Keratinocyte (primary cell): ENCODE results near the gene ZNF880. TPM values are rescaled to one million over a fixed set of nuclear protein-coding genes. Genes with fewer than 3 reads are reported as not detected.
"Not testable (repeated sequence)": the region's sequence is repeated elsewhere in the genome, so short reads cannot be mapped to it uniquely, and the experiment has no call there.

Experiments used
- DNase-seq: peaks from one replicate; pipeline ENCODE4 v3.0.0-alpha.2; 2011; ENCODE audit warnings: low read depth, missing footprints, low spot score
- FAIRE-seq: peaks from 2 replicates; lab custom pipeline; 2011; peaks lifted over from hg19 to GRCh38; lab: Jason Lieb, UNC
- H2AFZ ChIP-seq: 2 replicates; pipeline ENCODE4 v1.6.0; 2012; ENCODE audit warnings: low read length, control low read depth, inconsistent platforms; ENCODE audit not compliant: control insufficient read depth
- H3K27ac ChIP-seq: 2 replicates; pipeline ENCODE4 v1.5.1; 2011; ENCODE audit warnings: low read length; ENCODE audit not compliant: control insufficient read depth, insufficient read depth
- H3K27me3 ChIP-seq: 3 replicates; pipeline ENCODE4 v1.6.0; 2011; ENCODE audit warnings: low read length; ENCODE audit not compliant: control insufficient read depth, insufficient read depth; ENCODE audit errors: extremely low read depth
- H3K36me3 ChIP-seq, 2 experiments: 2 replicates in 1 of 2; 3 replicates in 1 of 2; pipeline ENCODE4 v1.5.1; 2011; ENCODE audit warnings: low read length in 2 of 2, mild to moderate bottlenecking in 1 of 2; ENCODE audit not compliant: control insufficient read depth in 2 of 2, insufficient read depth in 2 of 2; ENCODE audit errors: extremely low read depth in 1 of 2
- H3K4me1 ChIP-seq: 3 replicates; pipeline ENCODE4 v1.5.1; 2011; ENCODE audit warnings: low read length; ENCODE audit not compliant: control insufficient read depth, insufficient read depth; ENCODE audit errors: extremely low read depth
- H3K4me2 ChIP-seq: 3 replicates; pipeline ENCODE4 v1.6.0; 2011; ENCODE audit warnings: low read depth, low read length; ENCODE audit not compliant: control insufficient read depth, insufficient read depth; ENCODE audit errors: extremely low read depth
- H3K4me3 ChIP-seq, 3 experiments: fragments of 200-600 bp in 1 of 3; sonication (generic) in 1 of 3; 2 replicates in 2 of 3; 3 replicates in 1 of 3; pipeline ENCODE4 v1.5.1; 2011 to 2016; ENCODE audit warnings: low read length in 3 of 3, mild to moderate bottlenecking in 3 of 3, control low read depth in 2 of 3, inconsistent platforms in 1 of 3, low read depth in 1 of 3, mixed read lengths in 1 of 3, mixed run types in 1 of 3, moderate library complexity in 1 of 3; ENCODE audit not compliant: control insufficient read depth in 2 of 3, insufficient read depth in 2 of 3; ENCODE audit errors: extremely low read depth in 1 of 3
- H3K79me2 ChIP-seq: 2 replicates; pipeline ENCODE4 v1.6.0; 2012; ENCODE audit warnings: low read length; ENCODE audit not compliant: control insufficient read depth, insufficient read depth
- H3K9ac ChIP-seq: 3 replicates; pipeline ENCODE4 v1.6.0; 2011; ENCODE audit warnings: low read length; ENCODE audit not compliant: control insufficient read depth, insufficient read depth; ENCODE audit errors: extremely low read depth
- H3K9me1 ChIP-seq: 3 replicates; pipeline ENCODE4 v1.6.0; 2011; ENCODE audit warnings: low read length; ENCODE audit not compliant: control insufficient read depth, insufficient read depth; ENCODE audit errors: extremely low read depth
- H3K9me3 ChIP-seq: 2 replicates; pipeline ENCODE4 v1.5.1; 2012; ENCODE audit warnings: low read depth, low read length; ENCODE audit not compliant: control insufficient read depth
- H4K20me1 ChIP-seq: 3 replicates; pipeline ENCODE4 v1.6.0; 2011; ENCODE audit warnings: low read length; ENCODE audit not compliant: control insufficient read depth, insufficient read depth; ENCODE audit errors: extremely low read depth
- CTCF ChIP-seq, 3 experiments: IDR thresholded peaks in 1 of 3; conservative IDR thresholded peaks in 1 of 3; optimal IDR thresholded peaks in 1 of 3; 2 replicates in 2 of 3; 3 replicates in 1 of 3; pipeline versions ENCODE3 to v1.5.1; 2011; ENCODE audit warnings: low read length in 3 of 3, mild to moderate bottlenecking in 3 of 3, moderate library complexity in 2 of 3, control low read depth in 1 of 3, inconsistent platforms in 1 of 3; ENCODE audit not compliant: insufficient read depth in 2 of 3; ENCODE audit errors: extremely low read depth in 1 of 3
- EZH2 ChIP-seq: IDR thresholded peaks from one replicate; pipeline ENCODE4 v1.6.1; 2012; ENCODE audit warnings: inconsistent platforms, mild to moderate bottlenecking, low read length, moderate library complexity
- dilution Hi-C: fragments of 300-500 bp; cut with MboI; formaldehyde crosslinking; loops from one replicate; pipeline ENCODE4 v1.7.0; 2020; ENCODE audit warnings: low sequenced_read_pairs; ENCODE audit not compliant: extremely low pct_ligation_motif_present
- polyA plus RNA-seq, 5 experiments: library from polyadenylated mRNA; depleted of rRNA in 3 of 5; stranded (reverse) in 3 of 5; stranded (forward) in 1 of 5; unstranded in 1 of 5; fragments of >200 nt; gene quantifications; 1 replicate in 1 of 5; 2 replicates in 3 of 5; 3 replicates in 1 of 5; pipeline versions ENCODE4 v1.2.1 to v1.2.3, GENCODE V29; 2011 to 2012; ENCODE audit warnings: missing spikeins in 2 of 5, low read depth in 1 of 5, low replicate concordance in 1 of 5

ZNF880 gene
- polyA plus RNA-seq, 1 donor (not counting 4 experiments of a cell fraction or from before 2014, with no cell fraction given) = 18.7 TPM

DNA sequence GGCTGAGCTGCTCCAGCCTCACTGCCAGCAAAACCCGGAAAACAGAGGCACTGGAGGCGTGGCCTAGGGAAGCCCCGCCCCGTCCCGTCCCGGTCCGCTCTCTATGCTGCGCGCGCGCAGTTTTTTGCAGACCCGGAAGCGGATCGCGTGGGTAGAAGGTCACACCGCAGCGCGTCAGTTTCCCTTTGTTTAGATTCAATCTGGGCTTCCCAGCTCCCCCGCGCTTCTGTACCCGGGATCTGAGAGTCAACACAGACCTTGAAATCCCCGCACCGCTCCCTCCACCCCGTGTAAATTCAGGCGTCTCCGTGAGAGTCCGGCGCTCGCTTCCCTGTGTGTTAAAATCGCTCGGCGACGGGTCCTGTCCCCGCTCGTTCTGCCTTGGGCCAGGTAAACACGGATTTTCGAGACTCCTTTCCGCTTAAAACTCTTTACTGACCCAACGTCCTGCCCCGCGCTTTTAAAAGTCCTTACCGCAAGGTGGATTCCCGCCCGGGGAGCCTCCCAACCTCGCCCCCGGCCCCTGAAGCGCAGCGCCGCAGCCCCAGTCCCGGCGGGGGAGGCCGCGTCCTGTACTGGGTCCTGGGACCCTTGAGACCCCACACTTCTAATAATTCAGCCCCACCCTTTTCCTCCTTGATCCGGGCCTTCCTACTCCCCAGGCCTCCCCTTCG lies 33.5 kb upstream of the ZNF880 start, which contains the start of gene ZNF610:
ZNF610 (plus strand) TSS at position 127 of the 674 bp plus-strand sequence. CDS start 12,930 bp downstream, outside the sequence.
- H3K4me3 ChIP-seq = peak within 1 kb of the TSS; percentile 79 to 84 (median 80)
- peak within 1 kb of the TSS; percentile 44 for H3K27ac ChIP-seq
- H3K9me3 ChIP-seq = peaks cover 10% of the 10 kb centered on the region
- no peaks in the 10 kb centered on the region for H3K36me3 ChIP-seq
- peak within 1 kb of the TSS; percentile 82 for H3K9ac ChIP-seq
- H3K4me2 ChIP-seq = peak within 1 kb of the TSS; percentile 67
- no peaks in the 10 kb centered on the region for H3K79me2 ChIP-seq
- dilution Hi-C loops = no loop called here
- no peaks in the 10 kb centered on the region for H3K9me1 ChIP-seq
- no peak for DNase-seq
- no peaks in the 10 kb centered on the region for H3K27me3 ChIP-seq
- FAIRE-seq = no peak
- TF ChIP-seq EZH2 = no peak
- no peak for TF ChIP-seq CTCF (optimal IDR thresholded peaks at IDR 0.05 in 1 of 3, IDR thresholded peaks at IDR 0.05 in 1 of 3, conservative IDR thresholded peaks at IDR 0.05 in 1 of 3; ENCODE audit: extremely low read depth in 1 of 3, insufficient read depth in 2 of 3, low read length in 3 of 3)
- H2AFZ ChIP-seq = peak within 1 kb of the TSS; percentile 90
- H3K4me1 ChIP-seq = peaks cover 2% of the 10 kb centered on the region
- no peaks in the 10 kb centered on the region for H4K20me1 ChIP-seq

DNA sequence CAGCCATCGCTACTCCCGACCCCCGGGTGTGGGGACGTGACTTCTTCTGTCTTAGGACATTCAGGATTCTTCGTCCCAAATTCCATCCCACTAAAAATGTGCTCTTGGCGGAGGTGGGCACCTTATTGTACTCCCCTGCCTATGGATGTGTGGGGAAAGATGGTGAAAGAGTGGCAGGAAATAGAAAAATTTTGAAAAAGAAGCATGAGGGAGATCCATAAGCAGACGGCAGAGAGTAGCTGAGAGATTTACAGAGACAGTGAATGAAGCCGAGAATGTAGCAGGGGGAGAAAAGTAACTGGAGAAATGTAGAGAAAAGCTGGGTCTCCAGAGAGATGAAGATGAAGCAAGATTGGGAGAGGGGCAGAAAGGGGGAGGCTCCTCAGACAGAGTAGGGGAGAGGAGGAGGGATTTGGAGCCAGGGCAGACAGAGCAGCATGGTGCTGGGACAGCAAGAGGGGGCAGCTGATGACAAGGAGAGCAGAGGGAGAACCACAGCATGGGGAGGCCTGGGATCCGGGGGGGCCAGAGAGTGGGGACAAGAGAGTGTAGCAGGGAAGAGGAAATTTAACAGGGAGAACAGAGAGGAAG lies 32.8 kb upstream of the ZNF880 start:
- Histone ChIP-seq H3K9ac (peak overlapping the region; percentile 82), H3K9me1 (no peaks in the 10 kb centered on the region), H3K4me1 (peaks cover 2% of the 10 kb centered on the region), H4K20me1 (no peaks in the 10 kb centered on the region), H3K27ac (no peak overlapping the region), H3K4me3 (peak overlapping the region; percentile 79 to 84 (median 80)), H2AFZ (peak overlapping the region; percentile 90), H3K27me3 (no peaks in the 10 kb centered on the region), H3K36me3 (no peaks in the 10 kb centered on the region), H3K79me2 (no peaks in the 10 kb centered on the region), H3K4me2 (peak overlapping the region; percentile 67), H3K9me3 (peaks cover 6% of the 10 kb centered on the region)
- dilution Hi-C loops = no loop called here
- no peak for FAIRE-seq
- TF ChIP-seq CTCF (optimal IDR thresholded peaks at IDR 0.05 in 1 of 3, IDR thresholded peaks at IDR 0.05 in 1 of 3, conservative IDR thresholded peaks at IDR 0.05 in 1 of 3; ENCODE audit: extremely low read depth in 1 of 3, insufficient read depth in 2 of 3, low read length in 3 of 3) = no peak
- TF ChIP-seq EZH2 = no peak
- DNase-seq = no peak

DNA sequence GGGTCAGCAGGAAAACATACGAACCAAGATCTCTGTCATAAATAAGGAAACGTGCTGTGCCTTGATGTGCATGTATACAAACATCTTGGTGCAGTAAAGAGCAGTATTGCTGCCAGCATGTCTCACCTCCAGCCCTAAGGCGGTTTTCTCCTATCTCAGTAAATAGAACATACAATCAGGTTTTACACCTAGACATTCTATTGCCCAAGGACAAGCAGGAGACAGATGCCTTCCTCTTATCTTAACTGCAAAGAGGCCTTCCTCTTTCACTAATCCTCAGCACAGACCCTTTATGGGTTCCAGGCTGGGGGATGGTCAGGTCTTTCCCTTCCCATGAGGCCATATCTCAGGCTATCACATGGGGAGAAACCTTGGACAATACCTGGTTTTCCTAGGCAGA lies 30.7 kb upstream of the ZNF880 start:
- dilution Hi-C loops, H2AFZ ChIP-seq, H3K4me1 ChIP-seq, H3K36me3 ChIP-seq, H3K4me2 ChIP-seq, H3K9me3 ChIP-seq, H3K27me3 ChIP-seq, FAIRE-seq, H3K4me3 ChIP-seq, H3K9me1 ChIP-seq, DNase-seq, H4K20me1 ChIP-seq, H3K9ac ChIP-seq, H3K79me2 ChIP-seq, H3K27ac ChIP-seq: not testable (repeated sequence)
